H9 (cell line): ENCODE data around the gene DACT3. TPM values are rescaled to one million over a fixed set of nuclear protein-coding genes. Genes with fewer than 3 reads are reported as not detected.

Source experiments
- DNase-seq: peaks from one replicate; pipeline ENCODE4 v3.0.0-alpha.2; 2017
- H2AFZ ChIP-seq: one replicate; pipeline ENCODE4 v1.6.1; 2013; ENCODE audit warnings: mild to moderate bottlenecking, low read length, control low read depth, moderate library complexity
- H2AK5ac ChIP-seq: 2 replicates; pipeline ENCODE4 v1.6.1; 2013; ENCODE audit warnings: low read length, control low read depth, mixed read lengths; ENCODE audit not compliant: insufficient read length
- H2BK120ac ChIP-seq: one replicate; pipeline ENCODE4 v1.6.1; 2013; ENCODE audit warnings: low read depth, mild to moderate bottlenecking, low read length, control low read depth, inconsistent platforms; ENCODE audit not compliant: poor library complexity, severe bottlenecking
- H2BK12ac ChIP-seq: 2 replicates; pipeline ENCODE4 v1.6.1; 2013; ENCODE audit warnings: low read length, control low read depth, mixed read lengths, low read depth; ENCODE audit not compliant: insufficient read length
- H2BK15ac ChIP-seq: 2 replicates; pipeline ENCODE4 v1.6.1; 2013; ENCODE audit warnings: low read depth, low read length, control low read depth
- H2BK20ac ChIP-seq: one replicate; pipeline ENCODE4 v1.6.1; 2013; ENCODE audit warnings: low read depth, mild to moderate bottlenecking, low read length, control low read depth, inconsistent platforms; ENCODE audit not compliant: poor library complexity, severe bottlenecking
- H2BK5ac ChIP-seq: 2 replicates; pipeline ENCODE4 v1.6.1; 2013; ENCODE audit warnings: low read length, control low read depth, mixed read lengths; ENCODE audit not compliant: insufficient read length
- H3K14ac ChIP-seq: 2 replicates; pipeline ENCODE4 v1.6.1; 2013; ENCODE audit warnings: low read length, control low read depth; ENCODE audit not compliant: insufficient read depth
- H3K18ac ChIP-seq: 2 replicates; pipeline ENCODE4 v1.6.1; 2013; ENCODE audit warnings: low read depth, mild to moderate bottlenecking, mixed read lengths, low read length, control low read depth; ENCODE audit not compliant: insufficient read length
- H3K23ac ChIP-seq: 2 replicates; pipeline ENCODE4 v1.6.1; 2013; ENCODE audit warnings: low read length, control low read depth, mixed read lengths, low read depth; ENCODE audit not compliant: insufficient read length
- H3K23me2 ChIP-seq: 2 replicates; pipeline ENCODE4 v1.6.1; 2013; ENCODE audit warnings: low read depth, mild to moderate bottlenecking, mixed read lengths, low read length, control low read depth; ENCODE audit not compliant: insufficient read length, poor library complexity, severe bottlenecking
- H3K27ac ChIP-seq: 2 replicates; pipeline ENCODE4 v1.5.1; 2013; ENCODE audit warnings: low read length, control low read depth, mixed read lengths, low read depth; ENCODE audit not compliant: insufficient read length
- H3K27me3 ChIP-seq: 2 replicates; pipeline ENCODE4 v1.6.1; 2013; ENCODE audit warnings: low read length, control low read depth, inconsistent platforms; ENCODE audit not compliant: insufficient read depth
- H3K4ac ChIP-seq: 2 replicates; pipeline ENCODE4 v1.6.1; 2013; ENCODE audit warnings: low read depth, mild to moderate bottlenecking, control low read depth, inconsistent platforms, low read length, moderate library complexity
- H3K4me1 ChIP-seq: 2 replicates; pipeline ENCODE4 v1.6.1; 2013; ENCODE audit warnings: low read length, control low read depth, inconsistent platforms; ENCODE audit not compliant: insufficient read depth
- H3K4me2 ChIP-seq: 2 replicates; pipeline ENCODE4 v1.6.1; 2013; ENCODE audit warnings: low read length, control low read depth, mixed read lengths; ENCODE audit not compliant: insufficient read length, insufficient read depth
- H3K56ac ChIP-seq: 2 replicates; pipeline ENCODE4 v1.6.1; 2013; ENCODE audit warnings: low read depth, mild to moderate bottlenecking, mixed read lengths, low read length, control low read depth; ENCODE audit not compliant: insufficient read length
- H3K79me1 ChIP-seq: 2 replicates; pipeline ENCODE4 v1.6.1; 2013; ENCODE audit warnings: low read depth, mild to moderate bottlenecking, moderate library complexity, low read length, control low read depth, inconsistent platforms; ENCODE audit not compliant: insufficient read depth, poor library complexity, severe bottlenecking
- H3K79me2 ChIP-seq: 2 replicates; pipeline ENCODE4 v1.6.1; 2013; ENCODE audit warnings: low read length, control low read depth, inconsistent platforms; ENCODE audit not compliant: insufficient read depth
- H3K9ac ChIP-seq: 2 replicates; pipeline ENCODE4 v1.6.1; 2013; ENCODE audit warnings: low read length, control low read depth, mixed read lengths; ENCODE audit not compliant: insufficient read length; ENCODE audit errors: extremely low read depth
- H3K9me3 ChIP-seq: one replicate; pipeline ENCODE4 v1.6.1; 2013; ENCODE audit warnings: low read depth, low read length, inconsistent platforms; ENCODE audit not compliant: control insufficient read depth
- H3T11ph ChIP-seq: one replicate; pipeline ENCODE4 v1.6.1; 2013; ENCODE audit warnings: mild to moderate bottlenecking, low read length, control low read depth, inconsistent platforms
- H4K20me1 ChIP-seq: one replicate; pipeline ENCODE4 v1.6.1; 2013; ENCODE audit not compliant: control insufficient read depth, insufficient read length, insufficient read depth
- H4K5ac ChIP-seq: 2 replicates; pipeline ENCODE4 v1.6.1; 2013; ENCODE audit warnings: low read depth, mild to moderate bottlenecking, mixed read lengths, low read length, control low read depth; ENCODE audit not compliant: insufficient read length
- H4K8ac ChIP-seq: replicated peaks from 2 replicates; pipeline ENCODE4 v1.6.1; 2013; ENCODE audit warnings: low read length, control low read depth, mixed read lengths, low read depth; ENCODE audit not compliant: insufficient read length
- H4K91ac ChIP-seq: 2 replicates; pipeline ENCODE4 v1.6.1; 2013; ENCODE audit warnings: low read depth, mild to moderate bottlenecking, moderate library complexity, mixed read lengths, low read length, control low read depth; ENCODE audit not compliant: insufficient read length
- H3K27ac Mint-ChIP-seq, 3 experiments: 2 replicates in 2 of 3; 3 replicates in 1 of 3; pipeline ENCODE4 v1.8.0; 2020 to 2021; ENCODE audit warnings: mixed read lengths in 3 of 3, mild to moderate bottlenecking in 1 of 3, moderate library complexity in 1 of 3
- H3K27me3 Mint-ChIP-seq: 2 replicates; pipeline ENCODE4 v1.8.0; 2021; ENCODE audit warnings: low read depth, mild to moderate bottlenecking, moderate library complexity, mixed read lengths
- H3K36me3 Mint-ChIP-seq, 3 experiments: 2 replicates in 2 of 3; 3 replicates in 1 of 3; pipeline ENCODE4 v1.8.0; 2020 to 2021; ENCODE audit warnings: low read depth in 3 of 3, mixed read lengths in 3 of 3; ENCODE audit not compliant: insufficient read depth in 1 of 3
- H3K4me1 Mint-ChIP-seq, 2 experiments: 2 replicates each; pipeline ENCODE4 v1.8.0; 2020; ENCODE audit warnings: mixed read lengths in 2 of 2
- H3K4me3 Mint-ChIP-seq, 2 experiments: 2 replicates in 1 of 2; 3 replicates in 1 of 2; pipeline ENCODE4 v1.8.0; 2020 to 2021; ENCODE audit warnings: mild to moderate bottlenecking in 2 of 2, mixed read lengths in 2 of 2, moderate library complexity in 1 of 2
- H3K9me3 Mint-ChIP-seq, 2 experiments: 2 replicates in 1 of 2; 3 replicates in 1 of 2; pipeline ENCODE4 v1.8.0; 2020; ENCODE audit warnings: mild to moderate bottlenecking in 2 of 2, mixed read lengths in 2 of 2, moderate library complexity in 1 of 2
- CTCF ChIP-seq: fragments of 200-600 bp; sonication (generic); conservative IDR thresholded peaks from 3 replicates; pipeline ENCODE4 v1.8.0; 2021; ENCODE audit warnings: antibody characterized with exemption, mild to moderate bottlenecking
- whole genome bisulfite sequencing: extraction: QIAGEN DNeasy Blood & Tissue Kit; methylation state at CpG from one replicate; pipeline ENCODE4 v1.1.7; 2013; ENCODE audit warnings: missing lambda C conversion rate, low lambda C conversion rate, mixed read lengths; ENCODE audit not compliant: insufficient read length; ENCODE audit errors: extremely low coverage; 5-methylcytosine and 5-hydroxymethylcytosine counted together
- total RNA-seq: library from RNA; stranded (reverse); gene quantifications from 2 replicates; pipeline ENCODE4 v1.2.1, GENCODE V29; 2021

DACT3 gene
- total RNA-seq, 1 experiment from 2014 or later = 0.87 TPM

- H4K20me1 ChIP-seq = no peaks in the 10 kb centered on the region
- no peaks in the 10 kb centered on the region for H3K27me3 ChIP-seq
- H3K27ac ChIP-seq = no peak overlapping the region
- Mint-ChIP-seq H3K9me3 (no peaks in the 10 kb centered on the region; a peak in 1 of 5 replicates), H3K27ac (no peak overlapping the region), H3K36me3 (no peaks in the 10 kb centered on the region), H3K4me3 (no peak overlapping the region), H3K27me3 (peaks cover 12% of the 10 kb centered on the region), H3K4me1 (peaks cover 8 to 11% of the 10 kb centered on the region in 2 experiments)
- no CpG with 5 or more reads among the region's 8 CpGs for WGBS
- no peak overlapping the region for H4K8ac ChIP-seq
- H3K9me3 ChIP-seq = no peaks in the 10 kb centered on the region
- no peak overlapping the region for H3K9ac ChIP-seq
- H2BK5ac ChIP-seq = no peak overlapping the region
- no peak overlapping the region for H3K4me2 ChIP-seq
- H2BK20ac ChIP-seq = no peak overlapping the region
- no peak overlapping the region for H4K5ac ChIP-seq
- no peak overlapping the region for H3K56ac ChIP-seq
- no peak overlapping the region for H4K91ac ChIP-seq
- no peak overlapping the region for H3T11ph ChIP-seq
- H3K4me1 ChIP-seq = no peaks in the 10 kb centered on the region
- peaks cover 7% of the 10 kb centered on the region for H3K23me2 ChIP-seq
- no peak overlapping the region for H3K23ac ChIP-seq
- no peak overlapping the region for H2BK120ac ChIP-seq
- H3K18ac ChIP-seq = no peak overlapping the region
- no peak overlapping the region for H2BK12ac ChIP-seq
- H3K79me1 ChIP-seq = no peaks in the 10 kb centered on the region
- no peak overlapping the region for H3K14ac ChIP-seq
- no peak overlapping the region for H2BK15ac ChIP-seq
- H3K79me2 ChIP-seq = no peaks in the 10 kb centered on the region
- no peak for TF ChIP-seq CTCF
- H2AK5ac ChIP-seq = no peak overlapping the region
- no peak overlapping the region for H3K4ac ChIP-seq
- no peak overlapping the region for H2AFZ ChIP-seq
- no peak for DNase-seq
Measured at GRCh38 chr19:46665072-46665471, 4.1 kb upstream of the DACT3 start.
